IMR-90 (cell line): ENCODE data around the gene CFAP97. TPM values are rescaled to one million over a fixed set of nuclear protein-coding genes. Genes with fewer than 3 reads are reported as not detected.

Experiments
- ATAC-seq: fragments of 200-7000 bp; cut with Tn5 transposase; 2 replicates; pipeline ENCODE4 v1.9.1; 2020; ENCODE audit warnings: low read depth, mild to moderate bottlenecking, moderate library complexity
- BruUV-seq: library from RNA; stranded (reverse); fragments of 400-500 nt; replicated peaks from 2 replicates; lab custom pipeline; 2021; lab: Mats Ljungman, UMichigan
- CTCF ChIA-PET: fragments of 300-600 bp; formaldehyde crosslinking; extraction: SDS; loops from one replicate; lab custom pipeline; 2021; ENCODE audit warnings: antibody characterized with exemption; lab: Yijun Ruan, JAX
- POLR2A ChIA-PET: fragments of 300-600 bp; sonication (Branson Sonifier 250); formaldehyde crosslinking; loops from one replicate; lab custom pipeline; 2022; ENCODE audit warnings: antibody characterized with exemption; ENCODE audit not compliant: unreplicated experiment; lab: Charles Lee
- DNase-seq: peaks from one replicate; pipeline ENCODE4 v3.0.0; 2013
- H2AFZ ChIP-seq: replicated peaks from 2 replicates; pipeline ENCODE3; 2013; ENCODE audit warnings: low read length, mild to moderate bottlenecking; ENCODE audit not compliant: poor library complexity
- H2AK5ac ChIP-seq: 2 replicates; pipeline ENCODE4 v1.6.1; 2013; ENCODE audit warnings: low read depth, low read length, inconsistent platforms
- H2AK9ac ChIP-seq: replicated peaks from 2 replicates; pipeline ENCODE3; 2013; ENCODE audit warnings: mild to moderate bottlenecking, low read depth, low read length, moderate library complexity; ENCODE audit not compliant: poor library complexity
- H2BK120ac ChIP-seq: 2 replicates; pipeline ENCODE4 v1.6.1; 2013; ENCODE audit warnings: low read depth, low read length, inconsistent platforms
- H2BK15ac ChIP-seq: 3 replicates; pipeline ENCODE4 v1.6.1; 2013; ENCODE audit warnings: low read depth, low read length, inconsistent platforms
- H2BK20ac ChIP-seq: 2 replicates; pipeline ENCODE4 v1.6.1; 2013; ENCODE audit warnings: low read depth, mild to moderate bottlenecking, inconsistent platforms, low read length, moderate library complexity
- H2BK5ac ChIP-seq: 2 replicates; pipeline ENCODE4 v1.6.1; 2013; ENCODE audit warnings: mild to moderate bottlenecking, low read depth, low read length, inconsistent platforms; ENCODE audit not compliant: poor library complexity, severe bottlenecking
- H3K14ac ChIP-seq: replicated peaks from 2 replicates; pipeline ENCODE4 v1.6.1; 2013; ENCODE audit warnings: low read depth, low read length, inconsistent platforms
- H3K18ac ChIP-seq: 2 replicates; pipeline ENCODE4 v1.6.1; 2013; ENCODE audit warnings: low read depth, low read length, control low read depth
- H3K23ac ChIP-seq: 2 replicates; pipeline ENCODE4 v1.6.1; 2013; ENCODE audit warnings: low read depth, low read length, inconsistent platforms
- H3K27ac ChIP-seq: 2 replicates; pipeline ENCODE4 v1.5.1; 2013; ENCODE audit warnings: mild to moderate bottlenecking, control low read depth, low read length; ENCODE audit not compliant: insufficient read depth
- H3K27me3 ChIP-seq: 2 replicates; pipeline ENCODE4 v1.6.1; 2013; ENCODE audit warnings: low read length; ENCODE audit not compliant: control insufficient read depth, insufficient read depth
- H3K36me3 ChIP-seq: 2 replicates; pipeline ENCODE4 v1.6.1; 2013; ENCODE audit warnings: low read length, mixed read lengths; ENCODE audit not compliant: control insufficient read depth, insufficient read depth
- H3K4ac ChIP-seq: 2 replicates; pipeline ENCODE4 v1.6.1; 2013; ENCODE audit warnings: low read depth, low read length, inconsistent platforms
- H3K4me1 ChIP-seq: 2 replicates; pipeline ENCODE4 v1.6.1; 2013; ENCODE audit warnings: low read length, mixed read lengths; ENCODE audit not compliant: control insufficient read depth, insufficient read depth
- H3K4me2 ChIP-seq: 2 replicates; pipeline ENCODE4 v1.6.1; 2013; ENCODE audit warnings: low read depth, mild to moderate bottlenecking, control low read depth, low read length, moderate library complexity
- H3K4me3 ChIP-seq: 2 replicates; pipeline ENCODE4 v1.5.1; 2013; ENCODE audit warnings: low read depth, mild to moderate bottlenecking, control low read depth, low read length, moderate library complexity; ENCODE audit not compliant: insufficient read depth
- H3K56ac ChIP-seq: 2 replicates; pipeline ENCODE4 v1.6.1; 2013; ENCODE audit warnings: low read length, inconsistent platforms; ENCODE audit not compliant: insufficient read depth; ENCODE audit errors: extremely low read depth
- H3K79me1 ChIP-seq, 2 experiments: 2 replicates each; pipeline ENCODE4 v1.6.1; 2013; ENCODE audit warnings: low read length in 2 of 2, inconsistent platforms in 1 of 2, low read depth in 1 of 2
- H3K9ac ChIP-seq: 2 replicates; pipeline ENCODE4 v1.6.1; 2013; ENCODE audit warnings: low read depth, low read length, control low read depth
- H3K9me1 ChIP-seq: 2 replicates; pipeline ENCODE4 v1.6.1; 2013; ENCODE audit warnings: low read length, inconsistent platforms; ENCODE audit not compliant: insufficient read depth
- H3K9me3 ChIP-seq: 2 replicates; pipeline ENCODE4 v1.6.1; 2013; ENCODE audit warnings: low read length; ENCODE audit not compliant: control insufficient read depth, insufficient read depth
- H4K20me1 ChIP-seq: 2 replicates; pipeline ENCODE4 v1.6.1; 2013; ENCODE audit warnings: low read length, inconsistent platforms; ENCODE audit not compliant: insufficient read depth
- H4K5ac ChIP-seq: 2 replicates; pipeline ENCODE4 v1.6.1; 2013; ENCODE audit warnings: mild to moderate bottlenecking, low read depth, low read length, control low read depth
- H4K8ac ChIP-seq, 2 experiments: 2 replicates each; pipeline ENCODE4 v1.6.1; 2013; ENCODE audit warnings: low read depth in 2 of 2, low read length in 2 of 2, control low read depth in 1 of 2, inconsistent platforms in 1 of 2
- H4K91ac ChIP-seq: 2 replicates; pipeline ENCODE4 v1.6.1; 2013; ENCODE audit warnings: low read depth, low read length, inconsistent platforms; ENCODE audit not compliant: insufficient read depth
- CEBPB ChIP-seq: IDR thresholded peaks from 2 replicates; pipeline ENCODE4 v1.6.1; 2012; ENCODE audit warnings: low read depth, low read length, improper control_type of control experiment
- CHD1 ChIP-seq: IDR thresholded peaks from 2 replicates; pipeline ENCODE4 v1.6.1; 2012; ENCODE audit warnings: low read depth, low read length, improper control_type of control experiment
- FOS ChIP-seq: fragments of 150-350 bp; IDR thresholded peaks from 2 replicates; pipeline ENCODE4 v1.6.1; 2016; ENCODE audit warnings: low read depth, low read length
- MAFK ChIP-seq: IDR thresholded peaks from 2 replicates; pipeline ENCODE4 v1.6.1; 2012; ENCODE audit warnings: low read depth, low read length, improper control_type of control experiment
- MAZ ChIP-seq: IDR thresholded peaks from 2 replicates; pipeline ENCODE4 v1.6.1; 2012; ENCODE audit warnings: low read depth, mild to moderate bottlenecking, low read length, improper control_type of control experiment, moderate library complexity, borderline replicate concordance
- NFE2L2 ChIP-seq: fragments of 150-350 bp; IDR thresholded peaks from 2 replicates; pipeline ENCODE4 v1.6.1; 2016; ENCODE audit warnings: low read depth, mild to moderate bottlenecking, low read length
- POLR2A ChIP-seq: IDR thresholded peaks from 2 replicates; pipeline ENCODE4 v1.6.1; 2012; ENCODE audit warnings: mild to moderate bottlenecking, low read depth, low read length
- RAD21 ChIP-seq: IDR thresholded peaks from 2 replicates; pipeline ENCODE4 v1.6.1; 2012; ENCODE audit warnings: low read length, improper control_type of control experiment
- RCOR1 ChIP-seq: IDR thresholded peaks from 2 replicates; pipeline ENCODE4 v1.6.1; 2012; ENCODE audit warnings: mild to moderate bottlenecking, low read length, improper control_type of control experiment; ENCODE audit not compliant: insufficient replicate concordance
- RFX5 ChIP-seq: IDR thresholded peaks from 2 replicates; pipeline ENCODE4 v1.8.0; 2012; ENCODE audit warnings: low read depth, mild to moderate bottlenecking, low read length, moderate library complexity
- SMC3 ChIP-seq: fragments of 150-350 bp; IDR thresholded peaks from 2 replicates; pipeline ENCODE4 v1.6.1; 2016; ENCODE audit warnings: low read depth, mild to moderate bottlenecking, antibody characterized with exemption, low read length, moderate library complexity
- WGBS, 2 experiments: methylation state at CpG; one replicate each; pipeline versions ENCODE4 v1.1.5 to v1.1.7; 2013; ENCODE audit warnings: missing lambda C conversion rate in 2 of 2; ENCODE audit not compliant: insufficient read length in 1 of 2; ENCODE audit errors: extremely low coverage in 2 of 2; 5-methylcytosine and 5-hydroxymethylcytosine counted together
- dilution Hi-C: fragments of 300-500 bp; cut with HindIII; formaldehyde crosslinking; loops from one replicate; pipeline ENCODE4 v1.14.3; 2018; ENCODE audit warnings: low sequenced_read_pairs; ENCODE audit not compliant: unreplicated experiment
- in situ Hi-C: fragments of 300-500 bp; cut with MboI; formaldehyde crosslinking; loops from 3 replicates; pipeline ENCODE4 v1.14.3; 2019; ENCODE audit warnings: low sequenced_read_pairs, inconsistent platforms, mixed read lengths
- intact Hi-C: fragments of 100-400 bp; cut with micrococcal nuclease; formaldehyde crosslinking; loops from 2 replicates; pipeline ENCODE4 v1.10.0; 2022
- polyA plus RNA-seq, 3 experiments: library from polyadenylated mRNA; depleted of rRNA; stranded (reverse); fragments of >200 nt; gene quantifications; 2 replicates each; pipeline ENCODE4 v1.2.3, GENCODE V29; 2012; ENCODE audit warnings: low replicate concordance in 1 of 3
- total RNA-seq: library from RNA; depleted of rRNA; stranded (reverse); fragments of >200 nt; gene quantifications from 2 replicates; pipeline ENCODE4 v1.2.3, GENCODE V29; 2012
- TF ChIP-seq, protein P1 (sequence below): fragments of 150-350 bp; IDR thresholded peaks from 2 replicates; pipeline ENCODE4 v1.6.1; 2017; ENCODE audit warnings: mild to moderate bottlenecking, antibody characterized with exemption, low read length, low read depth
- TF ChIP-seq, protein P2 (sequence below): fragments of 150-350 bp; IDR thresholded peaks from 2 replicates; pipeline ENCODE4 v1.6.1; 2016; ENCODE audit warnings: low read depth, mild to moderate bottlenecking, low read length, moderate library complexity, borderline replicate concordance

Gene CFAP97
- total and polyA plus RNA-seq, 2 of the 4 experiments (the other 2 are of a cell fraction), result 14.5 to 16.0 TPM

DNA sequence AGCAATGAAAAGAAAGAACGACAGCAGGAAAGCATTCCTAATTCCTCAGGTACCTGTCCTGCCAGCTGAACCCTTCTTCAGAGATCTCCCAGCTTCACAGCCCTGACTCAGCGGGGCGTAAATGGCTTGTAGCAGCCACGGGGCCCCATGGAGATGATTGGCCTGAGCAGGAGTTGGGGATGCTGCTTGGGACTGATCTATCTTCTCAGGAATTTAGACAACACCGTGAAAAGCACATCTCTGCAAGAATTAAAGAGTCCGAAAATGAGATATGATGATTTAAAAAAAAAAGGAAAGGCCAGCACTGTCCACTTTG lies 83.2 kb downstream of the CFAP97 start:
- no peak overlapping the region for H3K4me2 ChIP-seq
- no peak overlapping the region for H3K4ac ChIP-seq
- H3K9ac ChIP-seq, result no peak overlapping the region
- H3K14ac ChIP-seq, result no peak overlapping the region
- H2BK15ac ChIP-seq, result no peak overlapping the region
- no peak overlapping the region for H2AFZ ChIP-seq
- H2BK120ac ChIP-seq, result no peak overlapping the region
- in situ Hi-C loops (no loop called here), intact Hi-C loops (no loop called here), dilution Hi-C loops (no loop called here)
- no peaks in the 10 kb centered on the region for H3K79me1 ChIP-seq
- H3K36me3 ChIP-seq, result no peaks in the 10 kb centered on the region
- no peak overlapping the region for H4K91ac ChIP-seq
- no peak overlapping the region for H2AK9ac ChIP-seq
- H3K27me3 ChIP-seq, result peaks cover 5% of the 10 kb centered on the region; the same call in 1 of the 2 replicates
- H4K20me1 ChIP-seq, result no peaks in the 10 kb centered on the region
- H3K18ac ChIP-seq, result no peak overlapping the region
- BruUV-seq, result no TSS peak
- ChIA-PET POLR2A (no interaction called here), CTCF (no interaction called here)
- no peak overlapping the region for H2BK20ac ChIP-seq
- H3K27ac ChIP-seq, result no peak overlapping the region
- ATAC-seq (no peak), DNase-seq (no peak)
- WGBS, 2 experiments, result no CpG with 5 or more reads among the region's 6 CpGs
- no peaks in the 10 kb centered on the region; the same call in 1 of the 2 replicates for H3K9me1 ChIP-seq
- H3K56ac ChIP-seq, result no peak overlapping the region
- H2BK5ac ChIP-seq, result no peak overlapping the region
- H3K23ac ChIP-seq, result no peak overlapping the region
- TF ChIP-seq POLR2A, result no peak
- no peak for TF ChIP-seq MAFK
- TF ChIP-seq RFX5, result no peak
- TF ChIP-seq RCOR1, result no peak
- TF ChIP-seq CHD1, result no peak
- no peak for TF ChIP-seq RAD21
- TF ChIP-seq, protein P1, sequence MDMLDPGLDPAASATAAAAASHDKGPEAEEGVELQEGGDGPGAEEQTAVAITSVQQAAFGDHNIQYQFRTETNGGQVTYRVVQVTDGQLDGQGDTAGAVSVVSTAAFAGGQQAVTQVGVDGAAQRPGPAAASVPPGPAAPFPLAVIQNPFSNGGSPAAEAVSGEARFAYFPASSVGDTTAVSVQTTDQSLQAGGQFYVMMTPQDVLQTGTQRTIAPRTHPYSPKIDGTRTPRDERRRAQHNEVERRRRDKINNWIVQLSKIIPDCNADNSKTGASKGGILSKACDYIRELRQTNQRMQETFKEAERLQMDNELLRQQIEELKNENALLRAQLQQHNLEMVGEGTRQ, result no peak
- no peak for TF ChIP-seq SMC3
- TF ChIP-seq, protein P2, sequence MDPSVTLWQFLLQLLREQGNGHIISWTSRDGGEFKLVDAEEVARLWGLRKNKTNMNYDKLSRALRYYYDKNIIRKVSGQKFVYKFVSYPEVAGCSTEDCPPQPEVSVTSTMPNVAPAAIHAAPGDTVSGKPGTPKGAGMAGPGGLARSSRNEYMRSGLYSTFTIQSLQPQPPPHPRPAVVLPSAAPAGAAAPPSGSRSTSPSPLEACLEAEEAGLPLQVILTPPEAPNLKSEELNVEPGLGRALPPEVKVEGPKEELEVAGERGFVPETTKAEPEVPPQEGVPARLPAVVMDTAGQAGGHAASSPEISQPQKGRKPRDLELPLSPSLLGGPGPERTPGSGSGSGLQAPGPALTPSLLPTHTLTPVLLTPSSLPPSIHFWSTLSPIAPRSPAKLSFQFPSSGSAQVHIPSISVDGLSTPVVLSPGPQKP, result no peak
- TF ChIP-seq NFE2L2, result no peak
- TF ChIP-seq CEBPB, result no peak
- TF ChIP-seq MAZ, result no peak
- no peak for TF ChIP-seq FOS
- no peak overlapping the region for H4K5ac ChIP-seq
- no peak overlapping the region for H4K8ac ChIP-seq
- no peaks in the 10 kb centered on the region for H3K4me1 ChIP-seq
- H3K9me3 ChIP-seq, result no peaks in the 10 kb centered on the region
- H2AK5ac ChIP-seq, result no peak overlapping the region
- H3K4me3 ChIP-seq, result no peak overlapping the region
